ENCODE data around the gene OVCH1.

DNA sequence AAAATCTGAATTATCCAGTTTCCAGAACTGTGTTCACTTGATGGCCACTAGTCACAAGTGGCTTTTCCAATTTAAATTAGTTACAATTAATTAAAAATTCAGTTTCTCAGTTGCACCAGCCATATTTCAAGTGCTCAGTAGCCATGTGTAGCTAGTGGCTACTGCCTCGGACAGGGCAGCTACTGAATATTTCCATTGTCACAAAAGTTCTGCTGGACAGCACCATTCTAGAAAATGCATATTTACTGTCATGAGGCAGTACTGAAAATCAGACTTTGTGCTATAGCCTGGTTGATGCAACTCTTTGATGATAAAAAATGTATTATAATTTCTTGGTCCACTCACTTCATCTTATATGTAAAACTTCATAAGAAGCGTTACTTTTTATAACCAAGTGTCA lies 11.5 kb upstream of the OVCH1 start:
- TF ChIP-seq, protein P1, sequence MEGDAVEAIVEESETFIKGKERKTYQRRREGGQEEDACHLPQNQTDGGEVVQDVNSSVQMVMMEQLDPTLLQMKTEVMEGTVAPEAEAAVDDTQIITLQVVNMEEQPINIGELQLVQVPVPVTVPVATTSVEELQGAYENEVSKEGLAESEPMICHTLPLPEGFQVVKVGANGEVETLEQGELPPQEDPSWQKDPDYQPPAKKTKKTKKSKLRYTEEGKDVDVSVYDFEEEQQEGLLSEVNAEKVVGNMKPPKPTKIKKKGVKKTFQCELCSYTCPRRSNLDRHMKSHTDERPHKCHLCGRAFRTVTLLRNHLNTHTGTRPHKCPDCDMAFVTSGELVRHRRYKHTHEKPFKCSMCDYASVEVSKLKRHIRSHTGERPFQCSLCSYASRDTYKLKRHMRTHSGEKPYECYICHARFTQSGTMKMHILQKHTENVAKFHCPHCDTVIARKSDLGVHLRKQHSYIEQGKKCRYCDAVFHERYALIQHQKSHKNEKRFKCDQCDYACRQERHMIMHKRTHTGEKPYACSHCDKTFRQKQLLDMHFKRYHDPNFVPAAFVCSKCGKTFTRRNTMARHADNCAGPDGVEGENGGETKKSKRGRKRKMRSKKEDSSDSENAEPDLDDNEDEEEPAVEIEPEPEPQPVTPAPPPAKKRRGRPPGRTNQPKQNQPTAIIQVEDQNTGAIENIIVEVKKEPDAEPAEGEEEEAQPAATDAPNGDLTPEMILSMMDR (conservative IDR thresholded peaks at IDR 0.05): no peak
- no peak for TF ChIP-seq EZH2 (IDR thresholded peaks at IDR 0.05; ENCODE audit: low read depth)

Data from PC-9 (cell line).